SHP77 (cell line): ENCODE data around the gene PARP6.

Source experiments
- DNase-seq, 2 experiments: peaks; one replicate each; lab custom pipeline; 2025; lab: John Stamatoyannopoulos, UW

The PARP6 gene

GRCh38 chr15:72199721-72200212, 72.6 kb downstream of the PARP6 start:
- peak; percentile 63 to 68 for DNase-seq

GRCh38 chr15:72199205-72199515, 73.2 kb downstream of the PARP6 start:
- no peak for DNase-seq

GRCh38 chr15:72198356-72199204, 73.8 kb downstream of the PARP6 start:
- peak; percentile 15 to 36 for DNase-seq

- DNase-seq: no peak
These were observed 74.6 kb downstream of the PARP6 start, which contains the start of gene GRAMD2A for GRCh38 chr15:72197460-72198355. GRAMD2A (minus strand) TSS chr15:72197787.

GRCh38 chr15:72197041-72197459, 75.3 kb downstream of the PARP6 start:
- no peak for DNase-seq

DNA sequence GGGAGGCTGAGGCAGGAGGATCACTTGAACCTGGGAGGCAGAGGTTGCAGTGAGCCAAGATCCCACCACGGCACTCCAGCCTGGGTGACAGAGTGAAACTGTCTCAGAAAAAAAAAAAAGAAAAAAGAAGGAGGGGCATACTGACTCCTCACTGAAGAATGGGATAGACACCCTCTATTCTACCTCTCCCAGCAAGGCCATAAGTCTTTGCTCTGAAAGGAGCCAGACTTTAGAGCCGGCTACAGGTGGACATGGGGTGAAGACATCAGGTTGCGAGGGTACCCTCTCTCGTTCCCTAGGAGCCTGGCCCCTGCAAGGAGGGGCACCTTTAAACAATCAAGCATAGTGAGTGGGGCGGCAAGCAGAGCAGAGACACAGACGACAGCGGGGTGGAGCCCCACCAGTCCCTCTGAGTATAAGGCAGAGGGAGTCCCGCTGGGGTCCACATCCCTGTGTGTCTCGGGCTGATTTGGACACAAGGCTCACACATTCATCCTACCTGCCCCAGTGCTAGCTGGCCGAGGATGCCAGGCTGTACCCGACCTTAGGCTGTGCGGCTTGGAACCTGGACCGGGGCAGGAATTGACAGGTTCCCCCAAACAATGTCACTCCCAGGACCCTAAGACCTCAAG, 75.8 kb downstream of the PARP6 start:
- DNase-seq: no peak

GRCh38 chr15:72195101-72195511, 77.2 kb downstream of the PARP6 start:
- no peak for DNase-seq

DNA sequence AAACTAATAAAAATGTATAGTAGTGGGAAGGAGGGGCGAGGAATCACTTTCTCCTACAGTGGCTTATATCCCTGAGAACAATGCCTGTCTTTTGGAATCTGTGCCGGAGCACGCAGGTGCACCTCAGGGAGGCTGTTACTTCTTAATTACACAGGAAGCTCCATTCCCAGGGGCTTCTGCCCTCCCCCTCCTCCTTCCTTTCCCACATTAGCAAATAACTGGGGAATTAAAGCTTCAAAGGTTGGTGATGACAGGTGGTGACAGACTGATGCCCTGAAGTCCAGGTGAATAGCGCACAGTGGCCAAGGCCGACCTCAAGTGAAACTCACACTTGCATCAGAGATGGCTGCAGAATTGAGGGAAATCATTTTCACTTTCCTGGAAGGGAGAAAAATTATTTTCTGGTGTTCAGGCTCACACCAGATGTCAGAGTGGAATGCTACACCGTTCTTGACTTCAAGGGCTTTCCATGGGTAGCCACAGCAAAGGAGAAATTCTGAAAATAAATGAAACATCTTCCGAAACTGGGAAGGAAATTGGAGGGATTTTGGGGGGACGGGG, 78.4 kb downstream of the PARP6 start:
- no peak for DNase-seq

- no peak for DNase-seq
These were observed 79.9 kb downstream of the PARP6 start for GRCh38 chr15:72192416-72192815.
